GM21526 (cell line): ENCODE data around the gene NHEJ1.

ENCODE experiments used
- ATAC-seq: cut with Tn5 transposase; IDR thresholded peaks from one replicate; pipeline ENCODE4 v1.9.1; 2021; ENCODE audit warnings: moderate library complexity; ENCODE audit not compliant: unreplicated experiment, low FRiP score

The NHEJ1 gene

GRCh38 chr2:219034823-219035222 lies 125.8 kb downstream of the NHEJ1 start:
- ATAC-seq, result no peak

GRCh38 chr2:219032051-219032745 lies 128.4 kb downstream of the NHEJ1 start:
- no peak for ATAC-seq

GRCh38 chr2:219031005-219031738 lies 129.4 kb downstream of the NHEJ1 start:
- no peak for ATAC-seq

- no peak for ATAC-seq
These were observed 130.3 kb downstream of the NHEJ1 start for GRCh38 chr2:219030177-219030940.

- no peak for ATAC-seq
These were observed 130.8 kb downstream of the NHEJ1 start for GRCh38 chr2:219029829-219030165.

- no peak for ATAC-seq
These were observed 131.4 kb downstream of the NHEJ1 start for GRCh38 chr2:219028996-219029828.

- ATAC-seq, result no peak
These were observed 132.5 kb downstream of the NHEJ1 start for GRCh38 chr2:219028141-219028540.

- ATAC-seq, result no peak
These were observed 133.0 kb downstream of the NHEJ1 start for GRCh38 chr2:219027511-219028055.

- no peak for ATAC-seq
These were observed 133.7 kb downstream of the NHEJ1 start for GRCh38 chr2:219026946-219027345.

- no peak for ATAC-seq
These were observed 134.7 kb downstream of the NHEJ1 start for GRCh38 chr2:219025637-219026585.
